Type B pancreatic cell (in vitro differentiated cells): ENCODE results near the gene ARSK. TPM values are rescaled to one million over a fixed set of nuclear protein-coding genes. Genes with fewer than 3 reads are reported as not detected.

Experiments
- DNase-seq: peaks from one replicate; pipeline ENCODE4 v3.0.0; 2021; ENCODE audit warnings: mixed read lengths; ENCODE audit not compliant: unreplicated experiment; ENCODE audit errors: extremely low spot score
- H3K27ac Mint-ChIP-seq: 2 replicates; pipeline ENCODE4 v1.8.0; 2021; ENCODE audit warnings: mild to moderate bottlenecking, mixed read lengths
- H3K27me3 Mint-ChIP-seq: 2 replicates; pipeline ENCODE4 v1.8.0; 2021; ENCODE audit warnings: mixed read lengths
- H3K36me3 Mint-ChIP-seq: 2 replicates; pipeline ENCODE4 v1.8.0; 2021; ENCODE audit warnings: mixed read lengths
- H3K4me1 Mint-ChIP-seq: one replicate; pipeline ENCODE4 v1.8.0; 2021; ENCODE audit warnings: mixed read lengths; ENCODE audit not compliant: unreplicated experiment
- H3K4me3 Mint-ChIP-seq: 2 replicates; pipeline ENCODE4 v1.8.0; 2021; ENCODE audit warnings: mild to moderate bottlenecking, mixed read lengths
- H3K9me3 Mint-ChIP-seq: 2 replicates; pipeline ENCODE4 v1.8.0; 2021; ENCODE audit warnings: mixed read lengths
- total RNA-seq: library from RNA; stranded (reverse); gene quantifications from 2 replicates; pipeline ENCODE4 v1.2.1, GENCODE V29; 2021; ENCODE audit warnings: low replicate concordance
- TF ChIP-seq, protein P1 (sequence below): fragments of 200-600 bp; sonication (generic); conservative IDR thresholded peaks from 2 replicates; pipeline ENCODE4 v1.5.0; 2021; ENCODE audit warnings: antibody characterized with exemption, mild to moderate bottlenecking

The ARSK gene
- total RNA-seq, 1 donor from 2014 or later = 9.1 TPM

DNA sequence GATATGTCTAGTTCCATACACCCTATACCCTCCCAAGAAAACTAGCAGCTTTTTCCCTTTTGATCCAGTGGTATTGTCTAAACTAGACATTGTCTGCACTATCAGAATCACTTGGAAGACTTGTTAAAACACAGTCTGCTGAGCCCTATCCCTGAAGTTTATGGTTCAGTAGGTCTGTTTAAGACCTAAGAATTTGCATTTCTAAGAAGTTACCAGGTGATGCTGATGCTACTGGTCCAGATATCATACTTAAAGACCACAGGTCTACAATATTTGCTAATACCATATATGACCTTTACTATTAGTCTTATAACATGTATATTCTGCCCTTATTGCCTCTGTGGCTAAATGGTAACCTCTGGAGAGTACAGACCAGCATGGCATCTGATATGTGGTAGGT lies 23.4 kb upstream of the ARSK start:
- no peaks in the 10 kb centered on the region for H3K27me3 Mint-ChIP-seq
- H3K9me3 Mint-ChIP-seq = no peaks in the 10 kb centered on the region
- H3K4me1 Mint-ChIP-seq = peaks cover 8% of the 10 kb centered on the region
- no peak overlapping the region for H3K27ac Mint-ChIP-seq
- H3K36me3 Mint-ChIP-seq = peaks cover 58% of the 10 kb centered on the region
- TF ChIP-seq, protein P1, sequence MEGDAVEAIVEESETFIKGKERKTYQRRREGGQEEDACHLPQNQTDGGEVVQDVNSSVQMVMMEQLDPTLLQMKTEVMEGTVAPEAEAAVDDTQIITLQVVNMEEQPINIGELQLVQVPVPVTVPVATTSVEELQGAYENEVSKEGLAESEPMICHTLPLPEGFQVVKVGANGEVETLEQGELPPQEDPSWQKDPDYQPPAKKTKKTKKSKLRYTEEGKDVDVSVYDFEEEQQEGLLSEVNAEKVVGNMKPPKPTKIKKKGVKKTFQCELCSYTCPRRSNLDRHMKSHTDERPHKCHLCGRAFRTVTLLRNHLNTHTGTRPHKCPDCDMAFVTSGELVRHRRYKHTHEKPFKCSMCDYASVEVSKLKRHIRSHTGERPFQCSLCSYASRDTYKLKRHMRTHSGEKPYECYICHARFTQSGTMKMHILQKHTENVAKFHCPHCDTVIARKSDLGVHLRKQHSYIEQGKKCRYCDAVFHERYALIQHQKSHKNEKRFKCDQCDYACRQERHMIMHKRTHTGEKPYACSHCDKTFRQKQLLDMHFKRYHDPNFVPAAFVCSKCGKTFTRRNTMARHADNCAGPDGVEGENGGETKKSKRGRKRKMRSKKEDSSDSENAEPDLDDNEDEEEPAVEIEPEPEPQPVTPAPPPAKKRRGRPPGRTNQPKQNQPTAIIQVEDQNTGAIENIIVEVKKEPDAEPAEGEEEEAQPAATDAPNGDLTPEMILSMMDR = no peak
- no peak for DNase-seq
- H3K4me3 Mint-ChIP-seq = no peak overlapping the region

DNA sequence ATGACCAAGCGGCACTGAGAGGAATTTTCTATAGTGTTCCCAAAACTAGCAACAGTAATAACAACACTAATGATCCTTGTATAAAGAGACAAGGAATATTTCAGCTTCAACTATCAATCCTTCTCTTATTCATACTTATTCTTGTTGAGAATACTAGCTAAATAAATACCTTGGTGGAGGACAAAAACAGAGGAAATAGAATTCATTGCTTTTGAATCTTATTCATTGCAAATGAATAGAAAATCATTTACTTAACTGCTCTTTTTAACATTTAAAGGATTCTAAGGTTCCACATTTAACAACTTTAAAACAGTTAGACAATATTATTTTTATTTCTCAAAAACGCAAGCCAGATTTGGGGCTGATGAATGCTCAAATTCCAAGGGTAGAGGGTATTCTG lies 22.5 kb upstream of the ARSK start:
- no peak overlapping the region for H3K4me3 Mint-ChIP-seq
- no peak overlapping the region for H3K27ac Mint-ChIP-seq
- H3K27me3 Mint-ChIP-seq = no peaks in the 10 kb centered on the region
- no peaks in the 10 kb centered on the region for H3K9me3 Mint-ChIP-seq
- TF ChIP-seq, protein P1 = no peak
- H3K36me3 Mint-ChIP-seq = peaks cover 58% of the 10 kb centered on the region
- no peak for DNase-seq
- H3K4me1 Mint-ChIP-seq = peaks cover 8% of the 10 kb centered on the region

DNA sequence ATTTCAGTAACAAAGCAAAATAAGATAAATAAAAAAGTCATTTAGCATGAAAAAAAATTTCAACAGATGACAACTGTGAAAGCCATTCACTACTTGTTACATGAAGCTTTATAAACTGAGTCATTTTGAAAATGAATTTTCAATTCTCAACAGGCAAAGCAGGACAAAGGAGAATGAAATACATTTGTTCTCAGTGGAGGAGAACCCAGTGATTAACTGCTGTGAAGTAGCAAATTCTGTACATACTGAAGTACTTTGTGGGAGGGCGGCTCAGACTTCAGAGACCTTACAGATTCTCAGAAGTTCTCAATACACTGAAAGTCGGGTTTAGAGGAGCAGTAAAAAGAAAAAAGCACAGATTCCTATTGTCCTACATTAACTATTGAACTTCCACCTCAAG lies 21.8 kb upstream of the ARSK start:
- H3K4me3 Mint-ChIP-seq = no peak overlapping the region
- H3K36me3 Mint-ChIP-seq = peaks cover 51% of the 10 kb centered on the region
- no peak for DNase-seq
- H3K9me3 Mint-ChIP-seq = no peaks in the 10 kb centered on the region
- H3K27ac Mint-ChIP-seq = peak overlapping the region; percentile 29
- H3K4me1 Mint-ChIP-seq = peaks cover 8% of the 10 kb centered on the region
- no peaks in the 10 kb centered on the region for H3K27me3 Mint-ChIP-seq
- TF ChIP-seq, protein P1 = no peak

DNA sequence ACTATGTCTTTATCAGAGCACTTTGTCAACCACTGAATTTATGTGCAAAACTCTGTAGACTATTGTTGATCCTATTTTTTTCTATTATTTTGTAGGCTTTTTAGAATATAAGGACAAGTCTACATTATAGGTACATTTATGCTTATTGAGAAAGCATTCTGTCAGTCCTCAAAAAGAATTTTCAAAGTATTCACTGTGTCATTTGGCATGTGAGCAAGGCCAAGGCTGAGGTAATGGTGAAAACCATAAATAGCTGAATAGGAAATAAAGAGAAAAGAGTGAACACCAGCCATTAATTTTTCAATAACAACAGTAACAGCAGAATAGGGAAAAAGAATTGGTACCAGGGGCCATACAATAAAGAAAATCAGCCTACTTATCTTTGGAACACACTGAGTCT lies 21.1 kb upstream of the ARSK start:
- peaks cover 8% of the 10 kb centered on the region for H3K4me1 Mint-ChIP-seq
- no peaks in the 10 kb centered on the region for H3K27me3 Mint-ChIP-seq
- no peak overlapping the region for H3K4me3 Mint-ChIP-seq
- TF ChIP-seq, protein P1 = no peak
- peaks cover 46% of the 10 kb centered on the region for H3K36me3 Mint-ChIP-seq
- no peak for DNase-seq
- H3K9me3 Mint-ChIP-seq = no peaks in the 10 kb centered on the region
- H3K27ac Mint-ChIP-seq = peak overlapping the region; percentile 29

DNA sequence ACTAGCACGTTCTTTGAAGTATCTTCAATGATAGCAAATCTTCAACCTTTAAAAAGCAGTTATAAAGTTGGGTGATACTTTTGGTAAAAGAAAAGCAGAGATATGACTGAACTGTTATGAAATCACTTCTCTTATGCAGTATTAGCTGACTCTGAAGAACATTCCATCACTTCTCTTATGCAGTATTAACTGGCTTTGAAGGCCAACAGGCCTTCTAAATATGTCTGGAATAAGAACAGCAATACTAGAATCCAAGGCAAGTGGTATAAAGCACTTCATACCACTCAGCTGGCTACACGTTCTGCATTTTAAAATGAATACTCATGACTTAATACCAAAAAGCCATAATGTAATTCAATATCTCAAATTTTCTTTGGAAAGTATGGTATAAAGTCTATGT lies 17.4 kb upstream of the ARSK start:
- H3K36me3 Mint-ChIP-seq = peaks cover 53% of the 10 kb centered on the region
- H3K4me1 Mint-ChIP-seq = peaks cover 8% of the 10 kb centered on the region
- no peaks in the 10 kb centered on the region for H3K9me3 Mint-ChIP-seq
- H3K27ac Mint-ChIP-seq = no peak overlapping the region
- TF ChIP-seq, protein P1 = no peak
- no peak for DNase-seq
- no peaks in the 10 kb centered on the region for H3K27me3 Mint-ChIP-seq
- no peak overlapping the region for H3K4me3 Mint-ChIP-seq
